Trophoblast cell (in vitro differentiated cells and primary cell): ENCODE data around the gene SF3B2.

ENCODE experiments used
- DNase-seq, 2 donors: peaks; one replicate each; pipeline ENCODE4 v3.0.0-alpha.2; 2016
- H2AFZ ChIP-seq: 2 replicates; pipeline ENCODE4 v1.6.1; 2013; ENCODE audit warnings: low read length, moderate library complexity, mild to moderate bottlenecking; ENCODE audit not compliant: insufficient read depth, poor library complexity
- H2AK5ac ChIP-seq: 2 replicates; pipeline ENCODE4 v1.6.1; 2013; ENCODE audit warnings: mild to moderate bottlenecking, low read length
- H2BK120ac ChIP-seq: 2 replicates; pipeline ENCODE4 v1.6.1; 2013; ENCODE audit warnings: low read length, mild to moderate bottlenecking, moderate library complexity; ENCODE audit not compliant: insufficient read depth, poor library complexity
- H2BK12ac ChIP-seq: 2 replicates; pipeline ENCODE4 v1.6.1; 2013; ENCODE audit warnings: mild to moderate bottlenecking, low read length, moderate library complexity
- H2BK5ac ChIP-seq: 2 replicates; pipeline ENCODE4 v1.6.1; 2013; ENCODE audit warnings: low read length, low read depth, moderate library complexity, mild to moderate bottlenecking; ENCODE audit not compliant: poor library complexity
- H3K14ac ChIP-seq: 2 replicates; pipeline ENCODE4 v1.6.1; 2013; ENCODE audit warnings: mild to moderate bottlenecking, low read length
- H3K18ac ChIP-seq: 2 replicates; pipeline ENCODE4 v1.6.1; 2013; ENCODE audit warnings: mild to moderate bottlenecking, low read length
- H3K23ac ChIP-seq: 2 replicates; pipeline ENCODE4 v1.6.1; 2013; ENCODE audit warnings: low read length
- H3K27ac ChIP-seq: 2 replicates; pipeline ENCODE4 v1.5.1; 2013; ENCODE audit warnings: low read depth, mild to moderate bottlenecking, inconsistent platforms, low read length, moderate library complexity
- H3K27me3 ChIP-seq: 2 replicates; pipeline ENCODE4 v1.6.1; 2013; ENCODE audit warnings: inconsistent platforms, mild to moderate bottlenecking, low read length, moderate library complexity; ENCODE audit not compliant: insufficient read depth
- H3K36me3 ChIP-seq, 2 experiments: 1 replicate in 1 of 2; 2 replicates in 1 of 2; pipeline ENCODE4 v1.6.1; 2013; ENCODE audit warnings: low read length in 2 of 2, mild to moderate bottlenecking in 2 of 2, moderate library complexity in 1 of 2; ENCODE audit not compliant: insufficient read depth in 2 of 2, control insufficient read depth in 1 of 2
- H3K4ac ChIP-seq: 2 replicates; pipeline ENCODE4 v1.6.1; 2013; ENCODE audit warnings: low read depth, mild to moderate bottlenecking, low read length, moderate library complexity
- H3K4me1 ChIP-seq, 2 experiments: 1 replicate in 1 of 2; 2 replicates in 1 of 2; pipeline ENCODE4 v1.6.1; 2013; ENCODE audit warnings: low read length in 2 of 2, mild to moderate bottlenecking in 2 of 2, moderate library complexity in 1 of 2; ENCODE audit not compliant: insufficient read depth in 2 of 2, control insufficient read depth in 1 of 2
- H3K4me2 ChIP-seq: 2 replicates; pipeline ENCODE4 v1.6.1; 2013; ENCODE audit warnings: inconsistent platforms, mild to moderate bottlenecking, low read length, moderate library complexity
- H3K4me3 ChIP-seq: 2 replicates; pipeline ENCODE4 v1.5.1; 2013; ENCODE audit warnings: mild to moderate bottlenecking, low read depth, low read length, inconsistent platforms
- H3K79me1 ChIP-seq: one replicate; pipeline ENCODE4 v1.6.1; 2013; ENCODE audit warnings: low read length
- H3K79me2 ChIP-seq: 2 replicates; pipeline ENCODE4 v1.6.1; 2013; ENCODE audit warnings: low read length, mild to moderate bottlenecking; ENCODE audit not compliant: control insufficient read depth, insufficient read depth, poor library complexity
- H3K9ac ChIP-seq: 2 replicates; pipeline ENCODE4 v1.6.1; 2013; ENCODE audit warnings: mild to moderate bottlenecking, low read length
- H3K9me3 ChIP-seq: 2 replicates; pipeline ENCODE4 v1.6.1; 2013; ENCODE audit warnings: low read depth, mild to moderate bottlenecking, control low read depth, inconsistent platforms, low read length; ENCODE audit not compliant: insufficient read depth
- H4K12ac ChIP-seq: 2 replicates; pipeline ENCODE4 v1.6.1; 2013; ENCODE audit warnings: low read depth, mild to moderate bottlenecking, low read length, moderate library complexity
- H4K8ac ChIP-seq: 2 replicates; pipeline ENCODE4 v1.6.1; 2013; ENCODE audit warnings: low read depth, mild to moderate bottlenecking, low read length, moderate library complexity
- H4K91ac ChIP-seq: one replicate; pipeline ENCODE4 v1.6.1; 2013; ENCODE audit warnings: low read depth, mild to moderate bottlenecking, low read length, moderate library complexity
- whole genome bisulfite sequencing: extraction: QIAGEN DNeasy Blood & Tissue Kit; methylation state at CpG from one replicate; pipeline ENCODE4 v1.1.7; 2013; ENCODE audit warnings: missing lambda C conversion rate; ENCODE audit not compliant: insufficient read length, insufficient coverage; ENCODE audit errors: extremely low coverage; 5-methylcytosine and 5-hydroxymethylcytosine counted together

The SF3B2 gene

GRCh38 chr11:66042996-66043906, 8.9 kb upstream of the SF3B2 start:
- H3K27me3 ChIP-seq, result no peaks in the 10 kb centered on the region
- H3K27ac ChIP-seq, result no peak overlapping the region
- no peaks in the 10 kb centered on the region for H3K9me3 ChIP-seq
- no peak overlapping the region for H2AFZ ChIP-seq
- H3K4ac ChIP-seq, result no peak overlapping the region
- H4K8ac ChIP-seq, result no peak overlapping the region
- DNase-seq, result no peak
- H3K36me3 ChIP-seq, result no peaks in the 10 kb centered on the region
- WGBS, result no CpG with 5 or more reads among the region's 88 CpGs
- peaks cover 0 to 4% of the 10 kb centered on the region in 2 experiments for H3K4me1 ChIP-seq
- no peak overlapping the region for H3K9ac ChIP-seq
- no peak overlapping the region for H3K4me2 ChIP-seq
- H3K79me1 ChIP-seq, result no peaks in the 10 kb centered on the region
- no peak overlapping the region for H2AK5ac ChIP-seq
- no peak overlapping the region for H4K12ac ChIP-seq
- H4K91ac ChIP-seq, result no peak overlapping the region
- peak overlapping the region; percentile 25 for H3K4me3 ChIP-seq
- no peak overlapping the region for H2BK120ac ChIP-seq
- H3K79me2 ChIP-seq, result no peaks in the 10 kb centered on the region
- no peak overlapping the region for H3K23ac ChIP-seq
- no peak overlapping the region for H3K18ac ChIP-seq
- no peak overlapping the region for H2BK12ac ChIP-seq
- H2BK5ac ChIP-seq, result no peak overlapping the region
- H3K14ac ChIP-seq, result no peak overlapping the region

- no peak overlapping the region for H3K14ac ChIP-seq
- no peaks in the 10 kb centered on the region for H3K79me2 ChIP-seq
These were observed 7.4 kb upstream of the SF3B2 start for GRCh38 chr11:66044757-66045156.

GRCh38 chr11:66045177-66045639, 7.0 kb upstream of the SF3B2 start:
- H2AFZ ChIP-seq, result no peak overlapping the region
- H3K23ac ChIP-seq, result no peak overlapping the region
- no peak overlapping the region for H3K27ac ChIP-seq
- H3K18ac ChIP-seq, result no peak overlapping the region
- no CpG with 5 or more reads among the region's 11 CpGs for WGBS
- peak; percentile 72 to 92 for DNase-seq
- H2BK12ac ChIP-seq, result no peak overlapping the region
- no peak overlapping the region for H2BK120ac ChIP-seq
- H4K8ac ChIP-seq, result no peak overlapping the region
- H3K36me3 ChIP-seq, result no peaks in the 10 kb centered on the region
- no peak overlapping the region for H3K9ac ChIP-seq
- no peak overlapping the region for H3K4ac ChIP-seq
- no peak overlapping the region for H4K12ac ChIP-seq
- H3K4me2 ChIP-seq, result no peak overlapping the region
- H3K9me3 ChIP-seq, result no peaks in the 10 kb centered on the region
- H2BK5ac ChIP-seq, result no peak overlapping the region
- H2AK5ac ChIP-seq, result no peak overlapping the region
- no peak overlapping the region for H3K14ac ChIP-seq
- no peaks in the 10 kb centered on the region for H3K27me3 ChIP-seq
- no peak overlapping the region for H4K91ac ChIP-seq
- H3K79me1 ChIP-seq, result no peaks in the 10 kb centered on the region
- peaks cover 0 to 4% of the 10 kb centered on the region in 2 experiments for H3K4me1 ChIP-seq
- H3K4me3 ChIP-seq, result no peak overlapping the region
- H3K79me2 ChIP-seq, result no peaks in the 10 kb centered on the region

More at GRCh38 chr11:66044757-66045156, 7.4 kb upstream of the SF3B2 start:
- DNase-seq, result no peak
- no peaks in the 10 kb centered on the region for H3K36me3 ChIP-seq
- H2BK12ac ChIP-seq, result no peak overlapping the region
- H3K27me3 ChIP-seq, result no peaks in the 10 kb centered on the region
- H4K8ac ChIP-seq, result no peak overlapping the region
- no peak overlapping the region for H2AK5ac ChIP-seq
- no peak overlapping the region for H4K12ac ChIP-seq
- no peaks in the 10 kb centered on the region for H3K9me3 ChIP-seq
- no peak overlapping the region for H2BK5ac ChIP-seq
- no peak overlapping the region for H4K91ac ChIP-seq
- WGBS, result no CpG with 5 or more reads among the region's 6 CpGs
- no peak overlapping the region for H3K23ac ChIP-seq
- no peak overlapping the region for H3K27ac ChIP-seq
- no peak overlapping the region for H3K4me3 ChIP-seq
- no peak overlapping the region for H3K4me2 ChIP-seq
- no peak overlapping the region for H2BK120ac ChIP-seq
- peaks cover 0 to 4% of the 10 kb centered on the region in 2 experiments for H3K4me1 ChIP-seq
- no peak overlapping the region for H2AFZ ChIP-seq
- peak overlapping the region; percentile 24 for H3K9ac ChIP-seq
- H3K18ac ChIP-seq, result no peak overlapping the region
- no peak overlapping the region for H3K4ac ChIP-seq
- H3K79me1 ChIP-seq, result no peaks in the 10 kb centered on the region

- H3K4me3 ChIP-seq, result no peak overlapping the region
- no peak overlapping the region for H4K12ac ChIP-seq
- H3K27me3 ChIP-seq, result no peaks in the 10 kb centered on the region
- H3K9ac ChIP-seq, result no peak overlapping the region
- no peak overlapping the region for H3K14ac ChIP-seq
- no peak overlapping the region for H4K8ac ChIP-seq
- no CpG with 5 or more reads among the region's 3 CpGs for WGBS
- peaks cover 3 to 9% of the 10 kb centered on the region in 2 experiments for H3K4me1 ChIP-seq
- no peak overlapping the region for H3K23ac ChIP-seq
- no peak overlapping the region for H2BK120ac ChIP-seq
- peaks cover 2% of the 10 kb centered on the region for H3K79me2 ChIP-seq
- no peak overlapping the region for H2BK5ac ChIP-seq
- DNase-seq, result no peak
- H4K91ac ChIP-seq, result no peak overlapping the region
- no peak overlapping the region for H3K4me2 ChIP-seq
- H3K4ac ChIP-seq, result no peak overlapping the region
- no peak overlapping the region for H3K27ac ChIP-seq
- no peak overlapping the region for H2AK5ac ChIP-seq
- no peak overlapping the region for H3K18ac ChIP-seq
- H2BK12ac ChIP-seq, result no peak overlapping the region
- H3K36me3 ChIP-seq, result no peaks in the 10 kb centered on the region
- H3K79me1 ChIP-seq, result peaks cover 5% of the 10 kb centered on the region
- no peaks in the 10 kb centered on the region for H3K9me3 ChIP-seq
- no peak overlapping the region for H2AFZ ChIP-seq
These were observed 5.3 kb upstream of the SF3B2 start for GRCh38 chr11:66046901-66047300.
